Motor neuron (in vitro differentiated cells): ENCODE data around the gene PRR15L. TPM values are rescaled to one million over a fixed set of nuclear protein-coding genes. Genes with fewer than 3 reads are reported as not detected.
"Not testable (repeated sequence)": the region's sequence is repeated elsewhere in the genome, so short reads cannot be mapped to it uniquely, and the experiment has no call there.

Source experiments
- ATAC-seq, 8 experiments: fragments of 200-7000 bp; cut with Tn5 transposase; replicated peaks in 6 of 8; 2 replicates each; pipeline ENCODE4 v1.8.0; 2021; ENCODE audit warnings: mild to moderate bottlenecking in 8 of 8, moderate library complexity in 8 of 8
- H3K27ac ChIP-seq, 2 donors: fragments of 250-450 bp; sonication (Bioruptor Pico); 2 replicates each; pipeline ENCODE4 v1.9.0; 2021; ENCODE audit warnings: antibody characterized with exemption in 2 of 2, mild to moderate bottlenecking in 2 of 2, moderate library complexity in 1 of 2
- H3K4me1 ChIP-seq, 2 donors: fragments of 250-450 bp; sonication (Bioruptor Pico); replicated peaks in 1 of 2; 2 replicates each; pipeline ENCODE4 v1.6.1; 2021; ENCODE audit warnings: antibody characterized with exemption in 2 of 2, mild to moderate bottlenecking in 2 of 2, moderate library complexity in 1 of 2
- H3K4me3 ChIP-seq, 5 donors: fragments of 250-450 bp; sonication (Bioruptor Pico); 2 replicates each; pipeline ENCODE4 v1.9.0; 2021; ENCODE audit warnings: antibody characterized with exemption in 5 of 5, mild to moderate bottlenecking in 5 of 5, moderate library complexity in 4 of 5
- WGBS, 10 experiments: fragments of 450-650 bp; shearing (Covaris generic); methylation state at CpG; one replicate each; pipeline ENCODE4 v1.0.0; 2022; 5-methylcytosine and 5-hydroxymethylcytosine counted together
- in situ Hi-C, 9 experiments: fragments of 400-800 bp; cut with MboI; loops; one replicate each; pipeline ENCODE4 v1.15.0; 2021; ENCODE audit warnings: low sequenced_read_pairs in 9 of 9, low pct_unique_long_range_greater_than_20kb in 2 of 9; ENCODE audit not compliant: unreplicated experiment in 9 of 9
- total RNA-seq, 8 experiments: library from RNA; unstranded; fragments of 300-600 nt; gene quantifications; 2 replicates each; pipeline versions ENCODE4 v1.2.3 to v1.2.4, GENCODE V29; 2022

Gene PRR15L
- total RNA-seq, 8 experiments from 2014 or later, result 0.11 to 3.0 (median 0.40) TPM; not detected in 2

GRCh38 chr17:47996201-47996600, 38.5 kb upstream of the PRR15L start:
- Histone ChIP-seq H3K27ac (peak overlapping the region; percentile 44 to 65), H3K4me3 (no peak overlapping the region), H3K4me1 (peaks cover 66 to 70% of the 10 kb centered on the region in 2 donors)
- in situ Hi-C loops, result no loop called here
- 0 to 30% (median 13%) methylated on average over 2 to 4 of the region's 9 CpGs; no CpG with 5 or more reads in 7 of the 10 experiments for WGBS, 10 experiments
- peak in 3 of 8 experiments; percentile 3 to 15 (median 9) for ATAC-seq

DNA sequence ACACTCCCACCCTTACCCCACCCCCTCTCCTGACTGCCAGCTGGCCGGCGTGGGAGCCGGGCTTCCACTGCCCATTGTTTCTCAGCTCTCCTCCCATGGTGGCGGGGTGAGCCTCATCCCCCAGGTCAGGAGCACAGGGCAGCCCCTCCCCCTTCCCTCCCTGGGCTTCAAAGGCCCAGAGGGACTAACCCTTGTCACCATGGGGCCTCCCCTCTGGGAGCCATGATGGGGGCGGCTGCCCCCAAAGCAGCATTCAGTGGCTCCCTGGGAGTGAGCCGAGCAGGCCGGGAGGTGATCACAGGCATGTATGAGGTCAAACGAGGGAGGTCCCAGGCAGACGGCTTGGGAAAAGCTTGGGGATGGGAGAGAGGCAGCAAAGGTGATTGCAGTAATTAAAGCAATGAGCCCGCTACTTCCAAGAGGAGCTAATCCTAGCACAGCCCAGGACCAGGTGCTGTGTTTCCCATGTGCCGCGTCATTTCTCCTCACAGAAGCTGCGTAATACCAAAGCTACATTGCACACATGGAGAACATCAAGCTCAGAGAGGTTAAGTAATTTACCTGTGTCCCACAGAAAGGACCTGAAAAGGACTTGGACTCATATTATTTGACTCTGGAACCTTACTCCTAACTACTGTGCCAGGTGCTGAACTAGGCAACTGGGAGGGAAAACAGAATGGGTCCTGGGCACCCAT, 37.7 kb upstream of the PRR15L start:
- peaks cover 75 to 78% of the 10 kb centered on the region in 2 donors for H3K4me1 ChIP-seq
- no peak overlapping the region for H3K4me3 ChIP-seq
- ATAC-seq, result peak in 5 of 8 experiments; percentile 30 to 50 (median 36)
- in situ Hi-C loops, result no loop called here
- H3K27ac ChIP-seq, result peak overlapping the region; percentile 26 to 49
- WGBS, 10 experiments, result 0 to 67% (median 40%) methylated on average over 1 to 5 of the region's 13 CpGs; no CpG with 5 or more reads in 6 of the 10 experiments

- Histone ChIP-seq H3K27ac (peak overlapping the region; percentile 17 to 26), H3K4me3 (no peak overlapping the region), H3K4me1 (peaks cover 77 to 80% of the 10 kb centered on the region in 2 donors)
- in situ Hi-C loops, result no loop called here
- ATAC-seq, result peak in 4 of 8 experiments; percentile 4 to 42 (median 28)
- WGBS, 10 experiments, result 37 to 75% (median 65%) methylated on average over 2 to 3 of the region's 4 CpGs; no CpG with 5 or more reads in 7 of the 10 experiments
Observed at GRCh38 chr17:47994724-47995123, 37.0 kb upstream of the PRR15L start.

DNA sequence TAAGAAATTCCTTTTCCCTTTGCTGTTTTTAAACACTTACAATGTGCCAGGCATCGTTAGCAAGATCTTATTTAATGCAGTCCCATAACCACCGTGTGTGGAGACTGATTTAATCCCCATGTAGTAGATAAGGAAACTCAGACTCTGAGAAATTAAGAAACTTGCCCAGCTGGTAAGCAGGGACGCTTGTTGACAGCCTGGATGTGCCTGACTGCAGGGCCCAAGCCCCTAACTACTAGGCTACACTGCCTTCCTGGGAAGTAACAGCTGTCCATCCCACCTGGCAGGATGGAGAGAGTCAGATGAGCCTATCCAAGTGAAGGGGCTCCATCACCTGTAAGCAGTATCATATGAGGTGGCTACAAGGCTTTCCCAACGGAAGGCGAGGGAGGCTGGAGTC, 36.3 kb upstream of the PRR15L start:
- WGBS, 10 experiments, result 33 to 100% (median 81%) methylated on average over 1 to 5 of the region's 5 CpGs; no CpG with 5 or more reads in 3 of the 10 experiments
- Histone ChIP-seq H3K27ac (no peak overlapping the region), H3K4me3 (no peak overlapping the region), H3K4me1 (peaks cover 79 to 85% of the 10 kb centered on the region in 2 donors)
- in situ Hi-C loops, result no loop called here
- no peak for ATAC-seq

GRCh38 chr17:47993031-47993564, 35.4 kb upstream of the PRR15L start:
- no peak overlapping the region for H3K4me3 ChIP-seq
- in situ Hi-C loops, result no loop called here
- peak overlapping the region in 1 of 2 donors; percentile 6 for H3K27ac ChIP-seq
- 18 to 84% (median 48%) methylated on average over 3 to 6 of the region's 9 CpGs; no CpG with 5 or more reads in 5 of the 10 experiments for WGBS, 10 experiments
- H3K4me1 ChIP-seq, result peaks cover 85 to 94% of the 10 kb centered on the region in 2 donors
- ATAC-seq, result peak in 5 of 8 experiments; percentile 53 to 83 (median 79)

DNA sequence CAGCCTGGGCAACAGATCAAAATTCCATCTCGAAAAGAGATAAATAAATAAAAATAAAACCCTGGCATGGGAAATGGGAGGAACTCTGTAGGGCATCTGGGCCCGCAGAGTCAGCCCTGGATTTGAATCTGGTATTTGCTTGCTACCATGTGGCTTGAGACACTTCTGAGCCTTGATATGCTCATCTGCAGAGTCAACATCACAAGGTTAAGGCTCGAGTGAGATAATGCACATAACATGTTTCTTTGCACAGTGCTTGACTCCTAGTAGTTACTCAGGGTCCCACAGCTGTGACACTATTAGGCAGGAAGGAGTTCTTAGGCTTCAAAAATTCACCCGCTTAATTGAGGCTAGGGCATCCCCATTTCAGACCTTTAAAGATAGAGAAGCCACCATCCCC, 34.5 kb upstream of the PRR15L start:
- WGBS, 10 experiments, result 23 to 100% (median 76%) methylated on average over 1 to 4 of the region's 4 CpGs
- H3K4me1 ChIP-seq, result peaks cover 94 to 96% of the 10 kb centered on the region in 2 donors
- peak in 3 of 8 experiments; percentile 7 to 13 (median 9) for ATAC-seq
- no peak overlapping the region for H3K4me3 ChIP-seq
- in situ Hi-C loops, result no loop called here
- no peak overlapping the region for H3K27ac ChIP-seq

DNA sequence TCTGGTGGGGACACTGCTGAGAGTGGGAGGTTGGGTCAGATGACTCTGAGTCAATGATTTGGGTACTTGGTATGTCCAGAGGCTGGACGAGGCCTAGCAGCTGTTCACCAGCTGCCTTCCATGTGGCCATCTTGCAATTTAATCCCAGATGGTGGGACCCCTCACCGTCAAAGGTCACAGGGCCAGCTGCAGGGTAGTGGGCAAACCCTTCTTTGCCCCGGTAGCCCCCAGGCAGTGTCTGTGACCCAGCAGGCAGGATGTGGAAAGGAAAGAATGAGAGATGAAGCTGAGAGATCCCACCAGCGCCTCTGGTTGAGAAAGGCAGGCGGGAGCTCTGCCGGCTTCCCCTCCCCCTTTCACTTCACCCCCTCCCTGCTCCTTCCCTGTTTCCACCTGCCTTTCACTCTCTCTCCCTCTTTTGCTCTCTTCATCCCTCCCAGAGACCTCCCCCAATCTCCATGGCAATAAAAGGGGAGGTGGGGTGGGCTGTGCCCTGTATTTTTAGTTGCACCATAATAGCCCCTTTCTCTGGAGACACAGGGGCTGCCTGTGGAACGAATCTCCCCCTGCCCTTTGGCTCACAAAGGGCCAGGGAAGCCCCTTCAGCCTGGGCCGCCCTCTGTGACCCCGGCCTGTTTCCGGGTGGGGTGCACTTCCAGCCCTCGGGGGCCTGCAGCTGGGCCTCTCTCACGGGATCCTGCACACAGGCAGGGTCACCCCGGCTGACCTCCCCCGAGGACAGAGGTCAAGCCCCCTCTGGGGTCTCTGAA, 33.5 kb upstream of the PRR15L start:
- 0 to 80% (median 6%) methylated on average over 1 to 5 of the region's 14 CpGs; no CpG with 5 or more reads in 6 of the 10 experiments for WGBS, 10 experiments
- ATAC-seq, result peak in 2 of 8 experiments; percentile 6 to 8
- Histone ChIP-seq H3K4me3 (no peak overlapping the region), H3K27ac (peak overlapping the region; percentile 23 to 60), H3K4me1 (peaks cover 94 to 98% of the 10 kb centered on the region in 2 donors)
- in situ Hi-C loops, result no loop called here

DNA sequence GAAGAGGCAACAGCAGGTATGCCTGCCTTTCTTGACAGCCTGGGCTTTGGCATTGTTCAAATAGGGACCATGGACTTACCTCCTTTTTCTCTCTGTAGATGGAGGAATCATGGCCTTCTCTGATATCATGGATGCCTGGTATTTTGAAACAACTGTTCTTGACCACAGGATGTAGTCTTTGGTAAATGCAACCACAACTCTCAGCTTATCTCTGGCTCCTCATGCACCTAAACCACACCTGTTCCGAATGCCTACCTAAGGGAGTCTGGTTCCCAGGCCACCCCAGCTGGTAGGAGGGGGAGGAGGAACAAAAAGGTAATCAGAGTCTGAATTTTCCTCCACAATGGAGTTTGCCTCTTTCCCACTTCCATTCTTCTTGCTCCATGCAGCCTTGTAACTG, 32.0 kb upstream of the PRR15L start:
- Histone ChIP-seq H3K27ac (no peak overlapping the region), H3K4me1 (peaks cover 79 to 83% of the 10 kb centered on the region in 2 donors), H3K4me3 (no peak overlapping the region)
- 86 to 100% (median 100%) methylated on average over 1 of the region's 1 CpG; no CpG with 5 or more reads in 4 of the 10 experiments for WGBS, 10 experiments
- ATAC-seq, result no peak
- in situ Hi-C loops, result no loop called here

DNA sequence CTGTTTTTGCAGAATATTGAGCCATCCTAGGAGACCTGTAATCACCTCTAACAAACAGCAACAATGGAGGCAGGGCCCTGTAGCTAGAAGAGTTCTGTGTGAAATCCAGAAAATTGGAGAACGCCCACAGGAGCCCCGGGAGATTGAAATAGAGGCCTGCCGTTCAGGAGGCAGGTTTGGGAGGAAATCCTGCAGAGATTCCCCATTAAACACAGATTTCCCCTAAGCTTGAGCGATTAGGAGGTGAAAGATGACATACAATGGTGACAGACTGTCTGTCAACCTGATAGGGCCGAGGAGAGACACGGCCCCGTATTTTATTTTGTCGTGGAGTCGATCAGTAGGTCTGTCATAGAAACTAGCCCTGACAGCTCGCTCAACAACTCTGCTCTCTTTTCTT, 31.5 kb upstream of the PRR15L start:
- peaks cover 74 to 78% of the 10 kb centered on the region in 2 donors for H3K4me1 ChIP-seq
- H3K27ac ChIP-seq, result no peak overlapping the region
- in situ Hi-C loops, result no loop called here
- no peak overlapping the region for H3K4me3 ChIP-seq
- WGBS, 10 experiments, result 62 to 100% (median 77%) methylated on average over 1 to 9 of the region's 10 CpGs; no CpG with 5 or more reads in 4 of the 10 experiments
- ATAC-seq, result no peak

DNA sequence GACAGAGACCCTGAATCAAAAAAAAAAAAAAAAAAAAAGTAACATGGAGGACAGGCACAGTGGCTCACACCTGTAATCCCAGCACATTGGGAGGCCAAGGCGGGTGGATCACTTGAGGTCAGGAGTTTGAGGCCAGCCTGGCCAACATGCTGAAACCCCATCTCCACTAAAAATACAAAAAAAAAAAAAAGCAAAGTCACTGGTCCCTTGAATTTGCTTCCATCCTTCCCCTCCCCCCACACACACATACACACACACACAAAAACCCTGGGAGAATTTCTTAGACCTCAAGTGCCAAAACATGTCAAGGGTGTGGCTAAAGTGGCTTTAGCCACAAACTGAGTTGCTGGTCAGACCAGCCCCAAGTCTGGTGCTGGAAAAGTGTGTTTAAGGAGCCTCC, 30.8 kb upstream of the PRR15L start:
- H3K4me1 ChIP-seq, result peaks cover 67 to 71% of the 10 kb centered on the region in 2 donors
- WGBS, 10 experiments, result 67 to 100% methylated on average over 1 of the region's 1 CpG; no CpG with 5 or more reads in 8 of the 10 experiments
- ATAC-seq, in situ Hi-C loops, H3K27ac ChIP-seq, H3K4me3 ChIP-seq: not testable (repeated sequence)

- ATAC-seq, result peak; percentile 76 to 90 (median 86)
- Histone ChIP-seq H3K4me3 (no peak overlapping the region), H3K27ac (peak overlapping the region in 1 of 2 donors; percentile 23), H3K4me1 (peaks cover 66 to 70% of the 10 kb centered on the region in 2 donors)
- 0 to 30% (median 16%) methylated on average over 1 to 8 of the region's 17 CpGs; no CpG with 5 or more reads in 2 of the 10 experiments for WGBS, 10 experiments
- in situ Hi-C loops, result no loop called here
Observed at GRCh38 chr17:47987240-47987835, 29.7 kb upstream of the PRR15L start.

DNA sequence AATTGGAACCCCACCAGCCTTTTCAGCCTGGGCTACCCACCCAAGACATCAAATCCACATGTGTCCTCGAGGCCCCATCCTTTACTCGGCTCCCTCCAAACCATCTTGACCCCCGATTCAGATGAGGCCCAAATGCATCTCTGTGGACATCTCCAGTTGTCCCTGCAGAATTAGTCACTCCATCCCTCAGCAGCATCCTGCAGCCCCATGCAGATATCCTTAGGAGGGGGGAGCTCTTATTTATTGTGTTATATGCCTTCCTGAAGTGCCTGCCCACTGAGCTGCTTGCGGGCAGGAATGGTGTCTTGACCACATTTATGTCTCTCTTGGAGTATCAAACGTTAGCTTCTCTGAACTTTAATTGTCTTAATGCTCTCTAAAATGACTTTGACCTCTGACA, 28.8 kb upstream of the PRR15L start:
- WGBS, 10 experiments, result 37 to 100% (median 69%) methylated on average over 1 to 5 of the region's 5 CpGs; no CpG with 5 or more reads in 2 of the 10 experiments
- ATAC-seq, result no peak
- Histone ChIP-seq H3K4me3 (no peak overlapping the region), H3K27ac (no peak overlapping the region), H3K4me1 (peaks cover 65 to 69% of the 10 kb centered on the region in 2 donors)
- in situ Hi-C loops, result no loop called here
